Endometrial microvascular endothelial cells (primary cell): ENCODE results near the gene GJB5. TPM values are rescaled to one million over a fixed set of nuclear protein-coding genes. Genes with fewer than 3 reads are reported as not detected.

Experiments
- in situ Hi-C: cut with HindIII; loops from 2 replicates; pipeline ENCODE4 v1.10.0; 2017; ENCODE audit warnings: low sequenced_read_pairs, low pct_unique_long_range_greater_than_20kb; ENCODE audit errors: inconsistent ontology term
- total RNA-seq: library from RNA; depleted of rRNA; stranded (reverse); fragments of >200 nt; gene quantifications from one replicate; pipeline ENCODE4 v1.2.3, GENCODE V29; 2015; ENCODE audit errors: inconsistent ontology term

Gene GJB5
- total RNA-seq, 1 donor from 2014 or later: not detected

GRCh38 chr1:34742667-34743270 is 12.1 kb upstream of the GJB5 start:
- in situ Hi-C loops: no loop called here

GRCh38 chr1:34743775-34744174 is 11.1 kb upstream of the GJB5 start:
- in situ Hi-C loops: no loop called here

- in situ Hi-C loops: no loop called here
Measured at GRCh38 chr1:34744851-34745250, 10.0 kb upstream of the GJB5 start.

- in situ Hi-C loops: no loop called here
Measured at GRCh38 chr1:34745666-34746065, 9.2 kb upstream of the GJB5 start.

- in situ Hi-C loops: no loop called here
Measured at GRCh38 chr1:34746101-34746500, 8.7 kb upstream of the GJB5 start.

- in situ Hi-C loops: no loop called here
Measured at GRCh38 chr1:34746785-34747637, 7.8 kb upstream of the GJB5 start.

- in situ Hi-C loops: no loop called here
Measured at GRCh38 chr1:34747638-34747941, 7.3 kb upstream of the GJB5 start.

GRCh38 chr1:34749992-34750391 is 4.9 kb upstream of the GJB5 start:
- in situ Hi-C loops: no loop called here

- in situ Hi-C loops: no loop called here
Measured at GRCh38 chr1:34750610-34751009, 4.2 kb upstream of the GJB5 start.

- in situ Hi-C loops: no loop called here
Measured at GRCh38 chr1:34753163-34753562, 1.7 kb upstream of the GJB5 start.

- in situ Hi-C loops: no loop called here
Measured at GRCh38 chr1:34755961-34756360, 1.1 kb downstream of the GJB5 start.

GRCh38 chr1:34757386-34757785 is 2.5 kb downstream of the GJB5 start:
- in situ Hi-C loops: no loop called here

- in situ Hi-C loops: no loop called here
Measured at GRCh38 chr1:34758751-34759150, 3.9 kb downstream of the GJB5 start.

- in situ Hi-C loops: no loop called here
Measured at GRCh38 chr1:34759503-34760357, 4.9 kb downstream of the GJB5 start, which contains the start of gene GJB4. TSS of gene GJB4 (plus strand) at chr1:34759740. CDS start at chr1:34761255, 1,515 bp downstream.

- in situ Hi-C loops: no loop called here
Measured at GRCh38 chr1:34761176-34761761, 6.4 kb downstream of the GJB5 start.

GRCh38 chr1:34761776-34762307 is 7.0 kb downstream of the GJB5 start:
- in situ Hi-C loops: no loop called here

- in situ Hi-C loops: no loop called here
Measured at GRCh38 chr1:34762474-34763141, 7.8 kb downstream of the GJB5 start.

GRCh38 chr1:34763142-34763781 is 8.4 kb downstream of the GJB5 start:
- in situ Hi-C loops: no loop called here
